Activated T-cell treated with anti-CD3 and anti-CD28 coated beads, Interleukin-2, amount 50 U/mL, for 72 hours (primary cell): Measurements from ENCODE around the gene PDXDC1. TPM values are rescaled to one million over a fixed set of nuclear protein-coding genes. Genes with fewer than 3 reads are reported as not detected.
A peak's percentile ranks its signal among the peaks of the same experiment; 100 is the strongest.
"Not testable (repeated sequence)": the region's sequence is repeated elsewhere in the genome, so short reads cannot be mapped to it uniquely, and the experiment has no call there.

Experiments used
- ATAC-seq, 2 donors: fragments of 150-1000 bp; cut with Tn5 transposase; replicated peaks in 1 of 2; 2 replicates each; pipeline ENCODE4 v1.10.0; 2021; ENCODE audit warnings: moderate library complexity in 2 of 2, mild to moderate bottlenecking in 1 of 2
- DNase-seq, 2 donors: peaks; one replicate each; pipeline ENCODE4 v3.0.0; 2021 to 2022; ENCODE audit warnings: mixed read lengths in 1 of 2
- H3K27ac Mint-ChIP-seq: one replicate; pipeline ENCODE4 v1.8.0; 2022; ENCODE audit warnings: mild to moderate bottlenecking, moderate library complexity, mixed read lengths
- H3K27me3 Mint-ChIP-seq: one replicate; pipeline ENCODE4 v1.8.0; 2022; ENCODE audit warnings: low read depth, mixed read lengths
- H3K36me3 Mint-ChIP-seq, 2 donors: one replicate each; pipeline ENCODE4 v1.8.0; 2022; ENCODE audit warnings: mixed read lengths in 2 of 2, mild to moderate bottlenecking in 1 of 2; ENCODE audit not compliant: insufficient read depth in 2 of 2
- H3K4me1 Mint-ChIP-seq: one replicate; pipeline ENCODE4 v1.8.0; 2022; ENCODE audit warnings: low read depth, mixed read lengths
- H3K4me3 Mint-ChIP-seq, 2 donors: one replicate each; pipeline ENCODE4 v1.8.0; 2022; ENCODE audit warnings: mild to moderate bottlenecking in 2 of 2, mixed read lengths in 2 of 2, moderate library complexity in 2 of 2
- H3K9me3 Mint-ChIP-seq, 2 donors: one replicate each; pipeline ENCODE4 v1.8.0; 2022; ENCODE audit warnings: mixed read lengths in 2 of 2
- total RNA-seq, 2 donors: library from RNA; stranded (reverse); gene quantifications; one replicate each; pipeline ENCODE4 v1.2.3, GENCODE V29; 2022

Gene PDXDC1
- total RNA-seq, 2 donors from 2014 or later, result 68.8 to 86.1 TPM

DNA sequence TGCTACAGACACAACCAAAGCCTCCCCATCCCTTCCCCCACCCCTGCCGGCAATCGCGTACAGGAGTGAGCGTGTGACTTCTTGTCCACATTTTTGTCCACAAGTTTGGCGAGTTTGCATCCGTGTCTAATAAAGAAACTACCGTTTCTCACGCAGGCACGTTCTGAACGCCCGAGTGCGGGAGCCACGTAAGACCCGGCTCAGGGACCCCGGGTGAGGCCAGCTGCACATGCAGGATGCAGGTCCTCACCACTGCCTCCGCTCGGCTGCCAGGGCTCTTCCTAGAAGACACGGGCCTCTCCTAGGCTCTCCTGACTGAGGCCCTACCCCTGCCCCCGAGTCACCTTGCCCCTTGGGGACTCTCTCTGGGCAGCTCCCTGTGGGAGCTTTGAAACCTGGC is 174.0 kb downstream of the PDXDC1 start:
- not testable (repeated sequence) for H3K27ac Mint-ChIP-seq, H3K9me3 Mint-ChIP-seq, H3K4me3 Mint-ChIP-seq, H3K27me3 Mint-ChIP-seq, DNase-seq, ATAC-seq, H3K4me1 Mint-ChIP-seq, H3K36me3 Mint-ChIP-seq

DNA sequence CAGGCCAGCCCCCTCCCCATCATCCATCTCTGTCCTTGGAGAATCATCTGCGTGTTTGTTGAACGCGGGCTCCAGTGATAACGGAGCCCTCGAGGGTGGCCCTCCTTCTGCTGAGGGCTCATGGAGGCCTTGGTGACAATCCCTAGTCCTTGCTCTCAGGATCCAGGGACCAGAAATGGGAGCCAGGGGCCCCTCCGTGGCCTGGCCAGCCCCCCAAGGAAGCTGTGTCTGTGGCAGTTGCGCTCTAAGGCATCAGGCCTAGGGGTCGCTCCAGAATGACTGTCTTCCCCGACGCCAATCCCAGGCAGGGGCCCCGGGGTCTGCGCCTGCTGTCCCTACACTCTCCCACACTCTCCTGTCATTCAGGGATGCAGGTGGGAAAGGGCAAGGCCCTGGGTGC is 174.4 kb downstream of the PDXDC1 start:
- ATAC-seq, result not testable (repeated sequence)

GRCh38 chr16:15154005-15154404 is 179.2 kb downstream of the PDXDC1 start:
- not testable (repeated sequence) for H3K27ac Mint-ChIP-seq, H3K36me3 Mint-ChIP-seq, ATAC-seq, H3K9me3 Mint-ChIP-seq, H3K4me1 Mint-ChIP-seq, H3K27me3 Mint-ChIP-seq
- peak; percentile 31 to 49 for DNase-seq
- peak overlapping the region; percentile 77 to 90 for H3K4me3 Mint-ChIP-seq

More for the DNA sequence above, 174.4 kb downstream of the PDXDC1 start:
- H3K36me3 Mint-ChIP-seq, H3K27me3 Mint-ChIP-seq, H3K9me3 Mint-ChIP-seq, H3K27ac Mint-ChIP-seq, H3K4me1 Mint-ChIP-seq, H3K4me3 Mint-ChIP-seq, DNase-seq: not testable (repeated sequence)

- DNase-seq (peak; percentile 90 to 91), ATAC-seq (peak; percentile 94 to 100)
- peak overlapping the region; percentile 82 to 84 for H3K4me3 Mint-ChIP-seq
- H3K4me1 Mint-ChIP-seq, H3K27ac Mint-ChIP-seq, H3K27me3 Mint-ChIP-seq, H3K36me3 Mint-ChIP-seq, H3K9me3 Mint-ChIP-seq: not testable (repeated sequence)
Observed at GRCh38 chr16:15154650-15155562, 180.1 kb downstream of the PDXDC1 start.

GRCh38 chr16:15157644-15158043 is 182.8 kb downstream of the PDXDC1 start:
- DNase-seq, H3K9me3 Mint-ChIP-seq, H3K4me1 Mint-ChIP-seq, H3K27me3 Mint-ChIP-seq, H3K27ac Mint-ChIP-seq, H3K36me3 Mint-ChIP-seq, ATAC-seq, H3K4me3 Mint-ChIP-seq: not testable (repeated sequence)

- not testable (repeated sequence) for DNase-seq, H3K4me3 Mint-ChIP-seq, H3K9me3 Mint-ChIP-seq
Observed at GRCh38 chr16:15159671-15160070, 184.8 kb downstream of the PDXDC1 start.

DNA sequence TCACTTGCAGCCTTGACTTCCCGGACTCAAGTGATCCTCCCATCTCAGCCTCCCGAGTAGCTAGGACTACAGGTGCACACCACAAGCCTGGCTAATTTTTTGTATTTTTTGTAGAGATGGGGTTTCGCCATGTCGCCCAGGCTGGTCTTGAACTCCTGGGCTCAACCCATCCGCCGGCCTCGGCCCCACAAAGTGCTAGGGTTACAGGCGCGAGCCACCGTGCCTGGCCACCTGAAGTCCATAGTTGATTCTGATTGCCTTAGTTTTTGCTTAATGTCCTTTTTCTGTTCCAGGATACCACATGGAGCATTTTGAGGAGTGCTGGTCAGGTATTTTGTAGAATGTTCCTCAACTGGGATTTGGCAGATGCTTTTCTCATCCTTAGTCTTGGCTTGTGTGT is 185.7 kb downstream of the PDXDC1 start:
- H3K27ac Mint-ChIP-seq, H3K4me1 Mint-ChIP-seq, H3K9me3 Mint-ChIP-seq, H3K27me3 Mint-ChIP-seq, H3K36me3 Mint-ChIP-seq, ATAC-seq, DNase-seq, H3K4me3 Mint-ChIP-seq: not testable (repeated sequence)

More at GRCh38 chr16:15159671-15160070, 184.8 kb downstream of the PDXDC1 start:
- H3K27ac Mint-ChIP-seq, H3K27me3 Mint-ChIP-seq, ATAC-seq, H3K4me1 Mint-ChIP-seq, H3K36me3 Mint-ChIP-seq: not testable (repeated sequence)

- not testable (repeated sequence) for ATAC-seq, DNase-seq, H3K4me1 Mint-ChIP-seq, H3K27ac Mint-ChIP-seq, H3K4me3 Mint-ChIP-seq, H3K36me3 Mint-ChIP-seq, H3K27me3 Mint-ChIP-seq, H3K9me3 Mint-ChIP-seq
Observed at GRCh38 chr16:15163055-15163454, 188.2 kb downstream of the PDXDC1 start.

DNA sequence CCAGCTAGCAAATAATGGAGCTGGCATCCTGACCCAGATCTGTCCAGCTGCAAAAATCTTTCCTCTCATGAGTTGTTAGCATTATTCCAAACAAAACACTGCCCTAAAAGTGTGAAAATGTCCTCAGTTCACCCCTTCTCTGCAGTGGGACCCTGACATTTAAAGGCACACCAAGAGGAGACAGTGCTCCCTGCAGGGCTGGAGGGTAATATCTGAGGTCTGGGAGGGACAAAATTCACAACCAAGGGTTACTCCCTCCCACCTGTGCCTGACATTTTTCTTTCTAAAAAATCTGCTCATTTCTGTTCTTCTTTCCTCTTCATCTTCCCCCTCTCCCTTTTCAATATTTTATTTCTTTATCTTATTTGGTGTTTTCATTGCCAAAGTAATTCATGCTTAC is 191.4 kb downstream of the PDXDC1 start:
- not testable (repeated sequence) for H3K36me3 Mint-ChIP-seq, H3K27ac Mint-ChIP-seq, H3K9me3 Mint-ChIP-seq, H3K4me1 Mint-ChIP-seq, H3K4me3 Mint-ChIP-seq, ATAC-seq, DNase-seq
- peaks cover 15% of the 10 kb centered on the region for H3K27me3 Mint-ChIP-seq

GRCh38 chr16:15168303-15168702 is 193.5 kb downstream of the PDXDC1 start:
- not testable (repeated sequence) for DNase-seq, H3K4me3 Mint-ChIP-seq, H3K27me3 Mint-ChIP-seq, H3K27ac Mint-ChIP-seq, H3K36me3 Mint-ChIP-seq, H3K4me1 Mint-ChIP-seq, ATAC-seq, H3K9me3 Mint-ChIP-seq

- not testable (repeated sequence) for H3K4me3 Mint-ChIP-seq, H3K27me3 Mint-ChIP-seq, H3K9me3 Mint-ChIP-seq, H3K4me1 Mint-ChIP-seq, DNase-seq, H3K27ac Mint-ChIP-seq, ATAC-seq, H3K36me3 Mint-ChIP-seq
Observed at GRCh38 chr16:15168953-15169652, 194.3 kb downstream of the PDXDC1 start.

DNA sequence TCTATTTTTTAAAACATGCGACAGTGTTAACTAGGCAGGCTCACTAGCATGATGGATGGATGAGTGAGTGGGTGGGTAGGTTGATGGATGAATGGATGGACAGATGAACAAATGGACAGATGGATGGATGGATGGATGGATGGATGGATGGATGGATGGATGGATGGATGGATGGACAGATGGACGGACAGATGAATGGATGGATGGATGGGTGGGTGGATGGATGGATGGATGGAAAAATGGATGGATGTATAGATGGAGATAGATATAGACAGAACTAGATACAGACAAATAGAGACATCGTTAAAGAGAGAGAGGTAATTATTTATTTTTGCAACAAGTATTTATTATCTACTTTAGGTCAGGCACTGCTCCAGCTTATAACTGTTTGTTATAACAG is 205.1 kb downstream of the PDXDC1 start:
- not testable (repeated sequence) for H3K27me3 Mint-ChIP-seq, H3K4me3 Mint-ChIP-seq, H3K36me3 Mint-ChIP-seq, DNase-seq, H3K27ac Mint-ChIP-seq, H3K4me1 Mint-ChIP-seq, H3K9me3 Mint-ChIP-seq, ATAC-seq

DNA sequence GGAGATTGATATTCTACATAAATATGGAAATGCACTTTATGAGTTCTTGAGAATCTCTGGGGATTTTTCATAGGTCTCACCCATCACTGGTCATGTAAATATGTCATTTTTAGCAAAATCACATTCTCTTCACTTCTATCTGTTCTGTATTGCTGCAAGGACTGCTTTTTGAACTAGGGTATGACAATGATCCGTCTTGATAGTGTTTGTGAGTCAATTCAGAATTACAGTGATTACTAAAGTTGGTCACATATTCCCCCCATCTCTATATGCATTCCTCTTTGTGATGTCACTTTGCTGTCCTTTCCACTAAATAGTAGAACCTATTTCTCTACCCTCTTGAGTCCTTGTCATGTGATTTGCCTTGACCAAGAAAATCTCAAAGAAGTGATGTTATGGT is 206.1 kb downstream of the PDXDC1 start:
- DNase-seq, H3K36me3 Mint-ChIP-seq, H3K27ac Mint-ChIP-seq, H3K4me1 Mint-ChIP-seq, H3K9me3 Mint-ChIP-seq, H3K27me3 Mint-ChIP-seq: not testable (repeated sequence)
- peak; percentile 92 to 95 for ATAC-seq
- H3K4me3 Mint-ChIP-seq, result peak overlapping the region in 1 of 2 donors; percentile 4
